K562 (cell line): ENCODE data around the gene CHRDL2. TPM values are rescaled to one million over a fixed set of nuclear protein-coding genes. Genes with fewer than 3 reads are reported as not detected.

Source experiments
- CREM ChIP-seq: IDR thresholded peaks from 2 replicates; pipeline ENCODE4 v1.6.1; 2014; ENCODE audit warnings: antibody characterized with exemption, low read depth
- CXXC5 ChIP-seq: fragments of 250-450 bp; sonication (Bioruptor Pico); IDR thresholded peaks from 2 replicates; pipeline ENCODE4 v1.8.0; 2022; ENCODE audit warnings: inconsistent platforms, mild to moderate bottlenecking, moderate library complexity
- FOXM1 ChIP-seq, 2 experiments: fragments of 450-650 bp in 1 of 2; sonication (generic) in 1 of 2; formaldehyde crosslinking in 1 of 2; IDR thresholded peaks; 2 replicates each; pipeline versions ENCODE4 v1.6.1 to v1.9.0; 2017 to 2022; ENCODE audit warnings: low read depth in 2 of 2, mild to moderate bottlenecking in 2 of 2, missing genetic modification reagents in 1 of 2, moderate library complexity in 1 of 2
- HDAC8 ChIP-seq: fragments of 450-650 bp; IDR thresholded peaks from 2 replicates; pipeline ENCODE4 v1.6.1; 2016; ENCODE audit warnings: mild to moderate bottlenecking, missing genetic modification characterization, moderate library complexity, missing compliant biosample characterization
- HMGN3 ChIP-seq: IDR thresholded peaks from 2 replicates; pipeline ENCODE4 v1.6.1; 2011; ENCODE audit warnings: borderline replicate concordance, low read depth, mild to moderate bottlenecking, mixed read lengths, low read length; ENCODE audit not compliant: insufficient read length; ENCODE audit errors: extremely low read depth
- MGA ChIP-seq: fragments of 450-650 bp; IDR thresholded peaks from 2 replicates; pipeline ENCODE4 v1.6.1; 2016; ENCODE audit warnings: mild to moderate bottlenecking, moderate library complexity
- MTA1 ChIP-seq: fragments of 450-650 bp; IDR thresholded peaks from 2 replicates; pipeline ENCODE4 v1.6.1; 2017; ENCODE audit warnings: borderline replicate concordance
- NONO ChIP-seq, 2 experiments: fragments of 200-400 bp in 1 of 2; fragments of 450-650 bp in 1 of 2; formaldehyde crosslinking in 1 of 2; IDR thresholded peaks; 2 replicates each; pipeline ENCODE4 v1.6.1; 2017; ENCODE audit warnings: low read depth in 2 of 2, mild to moderate bottlenecking in 2 of 2, moderate library complexity in 2 of 2, low read length in 1 of 2
- PHTF2 ChIP-seq: fragments of 250-450 bp; sonication (Bioruptor Pico); IDR thresholded peaks from 2 replicates; pipeline ENCODE4 v1.5.0; 2021; ENCODE audit warnings: mild to moderate bottlenecking
- POLR2A ChIP-seq: fragments of 450-650 bp; conservative IDR thresholded peaks from 2 replicates; pipeline ENCODE4 v1.6.1; 2016
- RBM39 ChIP-seq: fragments of 200-400 bp; formaldehyde crosslinking; optimal IDR thresholded peaks from 2 replicates; pipeline ENCODE3; 2018; ENCODE audit warnings: low read depth, low read length
- SMARCA4 ChIP-seq: fragments of 450-650 bp; IDR thresholded peaks from 2 replicates; pipeline ENCODE4 v1.6.1; 2016
- TARDBP ChIP-seq: fragments of 450-650 bp; IDR thresholded peaks from 2 replicates; pipeline ENCODE4 v1.6.1; 2016
- TBP ChIP-seq: optimal IDR thresholded peaks from 2 replicates; pipeline ENCODE3; 2011; ENCODE audit warnings: low read depth, low read length, improper control_type of control experiment
- ZNF12 ChIP-seq: sonication (generic); formaldehyde crosslinking; IDR thresholded peaks from 2 replicates; pipeline ENCODE4 v1.4.0; 2020; ENCODE audit warnings: mild to moderate bottlenecking, missing genetic modification reagents
- ZNF263 ChIP-seq: sonication (generic); formaldehyde crosslinking; IDR thresholded peaks from 2 replicates; pipeline ENCODE4 v1.8.0; 2022; ENCODE audit warnings: mild to moderate bottlenecking, missing genetic modification reagents, borderline replicate concordance
- ZNF431 ChIP-seq: sonication (generic); formaldehyde crosslinking; IDR thresholded peaks from 2 replicates; pipeline ENCODE4 v1.8.0; 2022; ENCODE audit warnings: mild to moderate bottlenecking, missing genetic modification reagents
- polyA plus RNA-seq, 8 experiments: library from polyadenylated mRNA; depleted of rRNA in 4 of 8; stranded (reverse) in 5 of 8; unstranded in 3 of 8; fragments of >200 nt; fragmentation: Nextera tagmentation in 2 of 8; fragmentation: Illumina TruSeq in 1 of 8; extraction: Ambion mirVana in 2 of 8; extraction: Trizol in 1 of 8; gene quantifications; 2 replicates each; pipeline versions ENCODE4 v1.2.1 to v1.2.3, GENCODE V29; 2011 to 2014; ENCODE audit warnings: inconsistent platforms in 1 of 8, missing spikeins in 1 of 8
- total RNA-seq, 7 experiments: library from RNA; depleted of rRNA in 6 of 7; stranded (reverse); fragments of >200 nt in 6 of 7; fragmentation: Illumina TruSeq in 2 of 7; extraction: Trizol in 2 of 7; gene quantifications; 2 replicates each; pipeline versions ENCODE4 v1.2.1 to v1.2.3, GENCODE V29; 2011 to 2021; ENCODE audit warnings: low replicate concordance in 1 of 7

CHRDL2 gene
- total and polyA plus RNA-seq, 9 of the 15 experiments (the other 6 are each of a cell fraction or from before 2014, with no cell fraction given), result not detected

GRCh38 chr11:74749127-74749964, 18.1 kb upstream of the CHRDL2 start (continued):
- TF ChIP-seq NONO (IDR thresholded peaks at IDR 0.05; ENCODE audit: low read depth in 2 of 2, low read length in 1 of 2), result peak in 1 of 2 experiments; percentile 51; a peak in 1 of 4 replicates
- peak; percentile 44 for TF ChIP-seq TBP
- TF ChIP-seq CREM, result no peak
- peak; percentile 77 for TF ChIP-seq HMGN3
- TF ChIP-seq POLR2A, result 0 out of 2 replicates have a peak, but pooled peaks have one; percentile 5
- TF ChIP-seq SMARCA4, result peak; percentile 41; the same call in 1 of the 2 replicates
- TF ChIP-seq MGA, result peak; percentile 96
- 0 out of 2 replicates have a peak, but pooled peaks have one; percentile 30 for TF ChIP-seq ZNF12 (CRISPR knock-in tag)
- no peak for TF ChIP-seq PHTF2 (CRISPR knock-in tag)
- TF ChIP-seq ZNF431, result peak; percentile 77
- TF ChIP-seq RBM39, result peak; percentile 31
- peak; percentile 38; the same call in 1 of the 2 replicates for TF ChIP-seq ZNF263 (CRISPR knock-in tag)
- TF ChIP-seq MTA1, result peak; percentile 51; the same call in 1 of the 2 replicates
- peak; percentile 74 for TF ChIP-seq CXXC5 (CRISPR knock-in tag)
- TF ChIP-seq TARDBP, result 0 out of 2 replicates have a peak, but pooled peaks have one; percentile 19
- no peak for TF ChIP-seq FOXM1 (IDR thresholded peaks at IDR 0.05; ENCODE audit: low read depth)
- TF ChIP-seq FOXM1 (CRISPR knock-in tag; IDR thresholded peaks at IDR 0.05; ENCODE audit: low read depth), result peak; percentile 73; the same call in 1 of the 2 replicates
- no peak for TF ChIP-seq HDAC8 (tag)
